NCI-H2196 (cell line): ENCODE measurements around the gene DENND6A.
"Not testable (repeated sequence)": the region's sequence is repeated elsewhere in the genome, so short reads cannot be mapped to it uniquely, and the experiment has no call there.

Experiments
- DNase-seq: peaks from one replicate; lab custom pipeline; 2025; ENCODE audit not compliant: unreplicated experiment; lab: John Stamatoyannopoulos, UW

The DENND6A gene

GRCh38 chr3:57696801-57697321 lies 4.0 kb upstream of the DENND6A start:
- peak; percentile 38 for DNase-seq

GRCh38 chr3:57694146-57694545 lies 1.3 kb upstream of the DENND6A start:
- DNase-seq, result no peak

DNA sequence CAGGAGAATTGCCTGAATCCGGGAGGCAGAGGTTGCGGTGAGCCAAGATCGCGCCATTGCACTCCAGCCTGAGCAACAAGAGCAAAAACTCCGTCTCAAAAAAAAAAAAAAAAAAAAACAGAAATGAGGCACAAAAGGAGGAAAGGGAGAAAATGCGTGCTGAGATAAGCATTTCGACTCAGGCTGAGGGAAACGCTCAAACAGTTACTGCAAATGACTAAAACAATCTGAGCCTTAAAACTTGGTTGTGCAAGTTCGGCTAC lies 813 bp downstream of the DENND6A start:
- not testable (repeated sequence) for DNase-seq

- no peak for DNase-seq
These were observed 1.3 kb downstream of the DENND6A start for GRCh38 chr3:57691411-57692132.

DNA sequence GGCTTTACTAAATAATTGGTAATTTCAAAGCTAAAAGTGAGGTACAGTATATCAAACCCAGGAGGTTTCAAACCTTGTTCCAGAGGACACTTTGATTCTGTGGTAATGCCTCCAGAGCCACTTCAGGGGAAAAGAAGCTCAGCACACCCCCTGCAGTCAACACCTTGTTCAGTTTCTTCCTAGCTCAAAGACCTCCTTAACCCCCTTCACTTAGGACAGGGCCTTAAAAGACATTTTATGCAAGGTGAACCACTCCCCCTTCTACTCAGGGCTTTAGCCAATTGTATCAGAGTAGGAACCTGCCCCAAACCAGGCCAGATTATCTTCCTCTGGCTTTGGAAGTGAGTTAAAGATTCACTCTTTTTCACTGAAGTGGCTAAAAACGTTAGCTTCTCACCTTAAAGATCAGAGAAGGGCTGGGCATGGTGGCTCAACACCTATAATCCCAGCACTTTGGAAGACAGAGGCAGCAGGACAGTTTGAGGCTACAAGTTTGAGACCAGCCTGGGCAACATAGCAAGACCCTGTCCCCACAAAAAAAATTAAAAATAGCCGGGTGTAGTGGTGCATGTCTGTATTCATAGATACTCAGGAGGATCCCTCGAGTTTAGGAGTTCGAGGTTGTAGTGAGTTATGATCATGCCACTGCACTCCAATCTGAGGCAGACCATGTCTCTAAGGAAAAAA lies 3.4 kb downstream of the DENND6A start:
- no peak for DNase-seq

DNA sequence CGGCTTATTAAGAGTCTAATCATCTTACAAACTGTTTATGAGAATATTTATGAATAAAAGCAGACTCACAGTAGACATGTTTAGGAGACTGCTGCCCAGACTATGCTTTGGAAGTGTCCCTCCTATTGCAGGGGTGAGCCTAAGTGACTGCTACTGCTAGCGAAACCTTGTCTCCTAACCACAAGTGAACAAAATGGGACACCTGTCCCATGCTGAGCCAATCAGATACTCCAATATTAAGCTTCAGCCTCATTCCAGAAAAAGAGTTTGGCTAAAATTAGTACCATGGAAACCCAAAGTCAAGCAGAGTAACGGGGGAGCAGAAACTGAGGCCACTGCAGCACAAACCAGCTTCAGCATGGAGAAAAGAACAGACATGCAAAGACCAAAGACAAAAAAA lies 4.6 kb downstream of the DENND6A start:
- DNase-seq, result no peak

DNA sequence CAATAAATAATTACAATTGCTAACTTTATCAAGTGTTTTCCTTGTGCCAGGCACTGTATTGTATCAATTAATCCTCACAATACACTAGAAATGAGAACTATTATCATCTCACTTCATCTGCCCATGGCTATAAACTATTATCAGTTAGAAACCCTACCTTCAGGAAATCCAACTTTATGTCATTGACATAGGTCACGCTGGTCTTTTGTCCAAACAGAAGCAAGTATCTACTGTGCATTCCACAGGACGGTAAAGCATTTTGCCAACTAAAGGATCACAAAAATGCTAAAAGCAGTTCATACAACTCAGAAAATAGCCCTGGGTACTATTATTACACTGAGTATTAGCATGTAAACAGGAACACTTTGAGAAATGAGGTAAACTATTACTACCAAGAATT lies 9.6 kb downstream of the DENND6A start:
- DNase-seq, result no peak

- no peak for DNase-seq
These were observed 10.6 kb downstream of the DENND6A start for GRCh38 chr3:57682284-57682683.

DNA sequence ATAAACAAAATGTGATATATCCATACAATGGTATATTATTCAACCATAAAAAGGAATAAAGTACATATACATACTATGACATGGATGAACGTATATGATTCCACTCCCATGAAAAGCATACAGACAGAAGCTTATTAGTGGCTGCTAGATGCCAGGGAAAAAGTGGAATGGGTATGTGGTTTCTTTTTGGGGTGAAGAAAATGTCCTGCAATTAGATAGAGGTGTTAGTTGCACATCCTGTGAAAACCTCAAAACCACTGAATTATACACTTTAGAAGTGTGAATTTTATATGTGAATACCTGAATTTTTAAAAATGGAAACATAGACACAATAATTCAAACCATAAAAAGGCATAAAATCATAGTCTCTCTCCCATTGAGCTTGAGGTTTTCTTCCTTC lies 11.2 kb downstream of the DENND6A start:
- no peak for DNase-seq

- no peak for DNase-seq
These were observed 12.8 kb downstream of the DENND6A start for GRCh38 chr3:57680046-57680445.

DNA sequence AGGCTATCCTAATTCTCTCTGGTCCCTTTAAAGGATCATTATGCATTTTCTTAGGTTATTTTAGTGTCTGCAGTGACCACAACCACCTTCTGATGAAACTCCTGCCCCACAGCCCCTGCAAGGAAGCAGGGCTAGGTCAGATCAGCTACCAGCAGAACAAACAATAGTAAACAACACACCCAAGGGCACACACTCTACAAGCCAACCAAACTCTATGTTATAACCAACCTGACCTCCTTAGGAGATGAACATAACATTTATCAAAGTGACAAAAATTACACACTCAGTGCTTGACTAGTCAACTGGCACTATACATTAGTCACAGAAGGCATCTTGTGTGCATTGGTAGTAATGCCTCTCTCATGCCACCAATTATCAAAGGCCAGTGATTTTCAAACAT lies 17.3 kb downstream of the DENND6A start:
- DNase-seq, result no peak

DNA sequence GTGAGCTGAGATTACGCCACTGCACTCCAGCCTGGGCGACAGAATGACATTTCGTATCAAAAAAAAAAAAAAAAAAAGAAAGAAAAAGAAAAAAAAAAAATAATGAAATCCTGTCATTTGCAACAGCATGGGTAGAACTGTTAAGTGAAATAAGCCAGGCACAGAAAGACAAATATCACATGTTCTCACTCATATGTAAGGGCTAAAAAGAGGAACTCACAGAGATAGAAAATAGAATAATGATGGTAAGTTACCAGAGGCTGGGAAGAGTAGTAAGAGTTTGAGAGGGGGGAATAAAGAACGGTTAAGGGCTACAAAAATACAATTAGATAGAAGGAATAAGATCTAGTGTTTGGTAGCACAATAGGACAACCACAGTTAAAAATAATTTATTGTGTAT lies 19.7 kb downstream of the DENND6A start:
- no peak for DNase-seq

GRCh38 chr3:57670543-57670942 lies 22.3 kb downstream of the DENND6A start:
- DNase-seq, result no peak

DNA sequence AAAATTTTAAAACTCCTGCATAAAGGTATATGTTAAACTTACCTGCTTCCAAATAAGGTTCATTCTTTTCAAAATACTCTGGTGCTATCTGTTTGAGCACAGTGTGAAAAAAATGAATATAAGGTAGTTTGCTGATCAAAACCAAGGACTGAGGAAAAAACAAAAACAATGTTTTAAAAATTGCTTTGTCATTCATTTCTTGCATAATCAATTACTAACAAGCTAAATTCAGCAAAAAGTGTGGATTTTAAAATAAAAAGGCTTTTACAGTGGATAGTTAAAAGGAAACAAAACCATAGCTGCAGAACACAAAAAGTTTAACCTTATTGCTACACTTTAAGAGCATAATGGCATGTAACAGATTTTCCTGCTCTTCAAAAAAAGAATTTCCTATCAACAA lies 31.5 kb downstream of the DENND6A start:
- no peak for DNase-seq

DNA sequence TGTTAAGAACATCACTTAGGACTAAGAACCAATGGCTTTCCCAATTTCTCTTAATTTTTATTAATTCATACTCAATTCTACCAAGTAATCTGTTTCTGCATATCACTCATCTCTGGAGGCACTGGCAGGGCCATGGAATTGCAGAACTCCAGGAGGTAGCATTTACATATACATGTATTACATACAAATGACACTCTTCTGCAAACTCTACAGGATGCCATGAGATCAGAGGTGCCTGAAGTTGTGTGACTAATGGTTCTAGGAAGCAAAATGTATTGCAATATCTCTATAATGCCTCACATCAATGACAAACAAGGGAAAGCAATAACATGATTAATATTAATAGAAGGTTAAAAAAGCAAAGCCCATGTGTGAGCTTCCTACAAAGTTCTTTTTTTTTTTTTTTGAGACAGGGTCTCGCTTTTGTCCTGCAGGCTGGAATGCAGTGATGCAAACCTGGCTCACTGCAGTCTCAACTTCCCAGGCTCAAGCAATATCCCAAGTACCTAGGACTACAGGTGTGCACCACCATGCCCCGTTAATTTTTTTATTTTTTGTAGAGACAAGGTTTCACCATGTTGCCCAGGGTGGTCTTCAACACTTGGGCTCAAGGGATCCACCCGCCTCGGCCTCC lies 33.0 kb downstream of the DENND6A start:
- DNase-seq, result no peak

- no peak for DNase-seq
These were observed 33.7 kb downstream of the DENND6A start for GRCh38 chr3:57659004-57659673.

DNA sequence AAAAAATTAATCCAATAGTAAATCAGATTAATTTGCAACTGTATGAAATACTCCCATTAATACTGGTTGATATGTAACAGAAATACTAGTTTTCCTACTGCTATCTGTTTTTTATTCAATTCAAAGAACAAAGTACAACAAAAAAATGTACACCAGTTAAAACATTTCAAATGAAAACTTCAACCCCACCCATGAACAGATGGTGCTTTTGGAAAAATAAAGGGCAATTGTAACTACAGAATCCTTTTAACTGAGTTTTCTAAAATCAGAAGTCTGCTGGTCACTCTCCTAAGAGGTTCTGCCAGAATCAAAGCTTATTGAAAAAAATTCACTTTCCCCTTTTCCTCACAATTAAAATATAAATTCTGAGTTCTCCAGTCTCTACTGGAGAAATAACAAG lies 34.3 kb downstream of the DENND6A start:
- no peak for DNase-seq

DNA sequence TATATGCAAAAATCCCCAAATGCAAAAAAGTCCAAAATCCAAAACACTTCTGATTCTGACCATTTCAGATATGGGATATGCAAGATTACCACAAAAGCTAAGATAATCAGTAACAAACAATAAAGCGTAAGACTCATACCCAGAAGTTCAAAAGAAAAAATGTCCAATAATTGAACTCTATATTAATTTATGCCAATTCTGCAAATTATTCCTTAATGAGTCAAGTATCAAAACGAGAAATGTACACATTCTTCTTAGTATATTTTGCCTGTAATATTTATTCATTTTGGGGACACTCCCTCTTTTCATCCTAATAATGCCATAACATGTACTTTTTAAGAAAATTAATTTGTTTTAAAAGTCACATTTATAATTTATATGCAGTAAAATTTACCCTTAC lies 37.1 kb downstream of the DENND6A start:
- DNase-seq, result no peak

GRCh38 chr3:57654267-57654666 lies 38.6 kb downstream of the DENND6A start:
- DNase-seq, result no peak

- DNase-seq, result no peak
These were observed 40.7 kb downstream of the DENND6A start for GRCh38 chr3:57652203-57652602.

DNA sequence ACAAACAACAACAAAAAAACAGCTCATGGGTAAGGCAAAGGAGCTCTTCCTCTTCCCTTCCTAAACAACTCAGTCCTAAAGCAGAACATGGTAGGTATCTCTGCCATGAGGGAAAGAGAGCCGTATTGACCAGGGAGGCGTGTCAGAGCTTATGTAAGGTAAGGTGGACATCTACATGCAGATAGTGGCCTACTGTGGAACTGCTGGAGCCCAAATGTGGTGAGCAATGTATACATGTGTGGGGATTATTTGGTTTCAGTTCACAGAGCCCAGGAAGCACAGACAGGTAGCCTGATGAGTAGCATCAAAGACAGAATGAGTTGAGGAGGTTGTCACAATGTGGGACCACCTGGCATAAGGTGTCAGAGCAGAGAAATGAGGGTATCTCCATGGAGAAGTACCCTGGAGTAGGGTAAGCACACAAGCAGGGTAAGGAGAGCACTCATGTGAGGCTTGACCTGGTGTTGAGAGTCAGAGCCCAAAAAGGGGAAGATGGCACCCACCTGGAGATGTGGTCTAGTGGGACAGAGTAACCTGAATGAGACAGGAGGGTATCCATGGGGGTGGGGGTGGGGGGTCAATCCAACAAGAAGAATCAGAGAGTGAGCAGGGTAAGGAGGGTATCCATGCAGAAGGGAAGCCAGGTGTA lies 45.5 kb downstream of the DENND6A start:
- DNase-seq, result no peak
